Measurements from ENCODE around the gene CAMKK2.
"Not testable (repeated sequence)": the region's sequence is repeated elsewhere in the genome, so short reads cannot be mapped to it uniquely, and the experiment has no call there.

The CAMKK2 gene

DNA sequence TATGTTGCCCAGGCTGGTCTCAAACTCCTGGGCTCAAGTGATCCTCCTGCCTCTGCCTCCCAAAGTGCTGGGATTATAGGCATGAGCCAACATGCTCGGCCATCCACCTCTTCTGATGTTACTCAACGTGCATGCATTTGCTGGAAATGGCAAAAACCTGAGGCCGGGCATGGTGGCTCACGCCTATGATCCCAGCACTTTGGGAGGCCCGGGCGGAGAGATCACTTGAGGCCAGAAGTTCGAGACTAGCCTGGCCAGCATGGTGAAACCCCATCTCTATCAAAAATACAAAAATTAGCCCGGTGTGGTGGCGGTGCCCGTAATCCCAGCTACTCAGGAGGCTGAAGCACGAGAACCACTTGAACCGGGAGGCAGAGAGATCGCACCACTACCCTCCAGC, 1.9 kb upstream of the CAMKK2 start:
- DNase-seq (ENCODE audit: low read depth) = not testable (repeated sequence)

DNA sequence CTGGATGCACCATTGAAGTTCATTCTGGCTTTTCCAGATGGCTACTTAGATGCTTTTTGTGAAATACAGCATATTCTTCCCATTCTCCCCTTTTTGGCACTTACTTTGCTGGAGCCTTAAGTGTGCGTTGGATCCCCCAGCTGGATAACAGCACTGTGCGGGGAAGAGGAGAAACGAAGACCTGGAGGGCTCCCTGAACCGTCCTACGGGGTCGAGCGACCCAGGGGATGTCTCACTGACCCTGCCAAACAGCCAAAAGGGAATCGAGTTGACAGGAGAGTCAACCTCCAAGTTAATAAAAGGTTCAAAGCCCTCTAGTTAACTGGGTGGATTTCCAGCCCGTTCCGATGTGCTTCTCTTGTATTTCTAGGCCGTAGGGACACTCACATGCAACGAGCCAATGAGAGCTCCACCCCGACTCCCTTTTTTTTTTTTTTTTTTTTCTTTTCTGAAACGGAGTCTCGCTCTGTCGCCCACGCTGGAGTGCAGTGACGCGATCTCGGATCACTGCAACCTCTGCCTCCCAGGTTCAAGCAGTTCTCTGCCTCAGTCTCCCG, 1.0 kb upstream of the CAMKK2 start:
- peak; percentile 55 for DNase-seq (ENCODE audit: low read depth)

DNA sequence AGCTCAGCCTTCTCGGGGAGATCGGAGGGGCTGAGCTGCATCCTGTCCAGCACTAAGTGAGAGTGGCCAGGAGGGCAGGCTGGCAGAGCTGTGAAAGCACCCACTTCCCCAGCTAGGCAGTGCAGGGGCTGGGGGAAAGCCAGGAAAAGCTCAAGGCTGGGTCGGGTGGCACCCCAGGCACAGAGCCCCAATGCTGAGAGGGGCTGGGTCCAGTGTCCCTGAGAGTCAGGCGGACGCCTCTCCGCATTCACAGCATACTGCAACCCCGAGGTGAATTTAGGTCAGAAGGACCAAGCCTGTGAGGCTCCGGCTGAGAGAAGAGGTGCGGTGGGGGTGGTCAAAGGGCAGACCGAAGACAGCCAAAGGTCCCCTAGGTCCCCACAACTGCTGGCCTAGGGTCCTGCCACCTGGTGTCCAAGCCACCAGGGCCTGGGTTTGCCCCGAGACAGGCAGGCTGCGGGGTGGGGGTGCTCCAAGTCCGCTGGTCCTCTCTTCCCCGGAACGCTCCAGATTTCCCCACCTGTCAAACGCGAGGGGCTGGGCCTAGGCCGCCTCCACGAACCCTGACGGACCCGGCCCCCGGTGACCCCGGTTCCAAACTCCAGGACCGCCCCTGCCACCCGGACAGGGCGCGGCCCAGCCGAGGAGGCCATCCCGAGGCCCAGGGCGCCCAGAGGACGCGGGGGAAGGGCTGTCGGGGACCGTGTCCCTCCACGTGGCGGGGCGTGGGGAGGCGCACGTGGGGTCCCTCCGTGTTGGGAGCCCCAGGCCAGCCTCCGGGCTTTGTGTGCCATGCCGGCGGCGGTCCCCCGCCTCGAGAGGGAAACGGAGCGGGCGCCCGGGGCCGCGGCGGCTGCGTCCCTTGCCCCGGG, 527 bp downstream of the CAMKK2 start:
- DNase-seq (ENCODE audit: low read depth) = peak; percentile 27

DNA sequence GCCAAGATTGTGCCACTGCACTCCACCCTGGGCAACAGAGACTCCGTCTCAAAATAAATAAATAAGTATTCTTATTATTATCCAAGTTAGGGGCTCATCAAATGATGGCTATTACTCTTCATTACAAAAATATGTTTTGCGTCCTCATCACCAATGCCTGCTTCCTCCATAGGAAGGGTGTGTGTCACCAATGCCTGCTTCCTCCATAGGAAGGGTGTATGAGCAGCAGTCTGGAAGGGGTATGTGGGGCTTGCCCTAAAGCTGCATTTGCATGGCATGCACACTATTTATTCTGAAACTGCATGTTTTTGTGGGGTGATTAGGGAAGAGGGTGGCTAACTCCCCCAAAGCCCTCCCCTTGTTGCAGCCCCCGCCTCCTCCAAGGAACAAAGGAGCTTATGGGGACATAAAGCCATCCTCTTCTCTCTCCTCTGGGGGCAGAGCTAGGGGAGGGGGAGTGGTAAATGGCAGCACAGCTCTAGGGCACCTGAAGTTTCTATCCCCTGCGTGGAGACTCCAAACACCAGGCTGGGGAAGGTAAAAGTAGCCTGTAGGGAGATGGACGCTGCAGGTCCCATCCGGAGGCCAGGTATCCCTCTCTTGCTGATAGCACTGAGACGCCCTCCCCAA, 1.3 kb downstream of the CAMKK2 start:
- DNase-seq (ENCODE audit: low read depth) = no peak

- DNase-seq (ENCODE audit: low read depth) = no peak
Observed at GRCh38 chr12:121294151-121294889, 2.2 kb downstream of the CAMKK2 start.

DNA sequence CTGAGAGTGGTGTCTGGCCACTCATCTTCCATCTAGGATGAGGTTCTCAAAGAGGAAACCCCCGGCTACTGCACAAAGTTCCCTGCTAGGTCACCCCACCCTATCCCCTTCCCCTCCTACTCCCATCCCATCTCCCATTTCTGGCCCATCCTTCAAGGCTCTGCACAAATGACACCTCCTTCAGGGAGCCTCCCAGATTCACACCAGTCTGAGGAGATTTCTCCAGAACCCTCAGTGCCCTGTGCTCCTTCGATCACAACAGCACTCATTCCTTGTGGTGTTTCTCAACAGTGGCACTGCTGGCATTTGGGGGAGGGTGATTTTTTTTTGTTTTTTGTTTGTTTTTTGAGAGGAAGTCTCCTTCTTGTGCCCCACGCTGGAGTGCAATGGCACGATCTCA, 2.9 kb downstream of the CAMKK2 start:
- no peak for DNase-seq (ENCODE audit: low read depth)

GRCh38 chr12:121290410-121290809, 6.1 kb downstream of the CAMKK2 start:
- no peak for DNase-seq (ENCODE audit: low read depth)

DNA sequence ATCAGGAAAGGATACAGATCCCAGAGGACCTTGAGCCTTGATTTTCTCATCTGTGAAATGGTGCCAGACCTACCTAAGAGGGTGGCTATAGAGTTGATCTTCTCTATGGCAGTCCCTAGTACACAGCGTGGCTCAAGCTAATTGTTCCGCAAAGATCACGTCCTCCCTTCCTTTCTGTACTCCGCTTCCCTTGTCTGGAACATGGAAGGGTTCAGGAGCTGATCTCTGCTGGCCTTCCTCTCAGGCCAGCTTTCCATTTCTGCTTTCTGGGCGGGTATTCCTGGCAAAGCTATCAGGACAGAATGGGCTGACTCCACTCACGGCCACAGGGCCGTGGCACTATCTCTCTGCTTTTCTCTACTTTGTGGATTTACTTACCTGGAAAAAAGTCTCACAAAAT, 6.5 kb downstream of the CAMKK2 start:
- DNase-seq (ENCODE audit: low read depth) = no peak

DNA sequence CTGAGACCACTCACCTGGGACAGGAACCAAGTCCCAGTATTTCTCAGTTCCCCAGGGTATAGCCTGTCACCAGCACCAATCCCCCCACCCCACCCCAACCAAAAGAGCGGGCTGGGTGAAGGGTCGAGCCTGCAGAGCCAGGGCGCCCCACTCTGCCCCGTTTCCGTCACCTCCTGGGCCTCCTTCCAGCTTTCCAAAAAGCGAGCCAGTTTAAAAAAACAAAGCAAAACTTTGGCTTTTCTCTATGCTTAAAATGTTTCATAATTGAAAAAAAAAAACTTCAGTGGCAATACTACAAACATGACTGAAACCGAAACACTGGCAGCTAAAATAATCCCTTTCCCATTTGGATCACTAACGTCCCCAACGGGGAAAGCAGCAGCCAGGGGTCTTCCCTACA, 7.5 kb downstream of the CAMKK2 start:
- no peak for DNase-seq (ENCODE audit: low read depth)

GRCh38 chr12:121288158-121288845, 8.2 kb downstream of the CAMKK2 start:
- DNase-seq (ENCODE audit: low read depth) = no peak

GRCh38 chr12:121287267-121287954, 9.1 kb downstream of the CAMKK2 start:
- DNase-seq (ENCODE audit: low read depth) = peak; percentile 34

GRCh38 chr12:121285856-121286255, 10.7 kb downstream of the CAMKK2 start:
- no peak for DNase-seq (ENCODE audit: low read depth)

DNA sequence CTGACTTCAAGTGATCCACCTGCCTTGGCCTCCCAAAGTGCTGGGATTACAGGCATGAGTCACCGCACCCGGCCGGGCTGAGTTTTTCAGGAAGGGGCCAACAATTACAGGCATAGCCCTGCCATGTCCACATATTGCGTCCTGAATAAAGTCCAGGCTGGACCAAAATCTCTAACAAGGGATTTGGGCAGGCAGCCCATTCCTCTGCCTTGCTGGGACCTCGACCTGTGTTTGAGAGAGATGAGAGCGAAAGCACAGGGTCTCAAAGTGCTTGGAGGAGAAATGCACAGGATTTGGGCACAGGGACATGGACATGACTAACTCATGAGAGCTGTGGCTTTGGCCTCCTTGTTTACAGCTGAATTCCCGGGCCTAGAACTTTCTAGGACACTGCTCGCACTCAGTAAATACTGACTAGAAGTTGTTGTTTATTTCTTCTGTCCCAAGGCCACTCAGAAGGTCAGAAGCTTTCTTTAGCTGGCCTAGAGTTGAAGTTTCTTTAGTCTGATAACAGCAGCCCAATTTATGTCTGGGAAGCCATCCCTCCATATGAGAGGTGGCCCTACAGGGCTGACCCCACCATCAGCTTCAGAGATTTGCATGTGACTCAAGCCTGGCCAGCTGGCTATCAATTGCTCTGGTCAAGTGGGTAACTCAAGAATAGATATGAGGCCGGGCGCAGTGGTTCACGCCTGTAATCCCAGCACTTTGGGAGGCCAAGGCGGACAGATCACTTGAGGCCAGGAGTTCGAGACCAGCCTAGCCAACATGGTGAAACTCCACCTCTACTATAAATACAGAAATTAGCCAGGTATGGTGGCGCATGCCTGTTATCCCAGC, 11.7 kb downstream of the CAMKK2 start:
- no peak for DNase-seq (ENCODE audit: low read depth)

GRCh38 chr12:121283841-121284240, 12.7 kb downstream of the CAMKK2 start:
- no peak for DNase-seq (ENCODE audit: low read depth)

- no peak for DNase-seq (ENCODE audit: low read depth)
Observed at GRCh38 chr12:121283388-121283787, 13.1 kb downstream of the CAMKK2 start.

GRCh38 chr12:121282910-121283309, 13.6 kb downstream of the CAMKK2 start:
- DNase-seq (ENCODE audit: low read depth) = not testable (repeated sequence)

GRCh38 chr12:121282072-121282742, 14.3 kb downstream of the CAMKK2 start:
- no peak for DNase-seq (ENCODE audit: low read depth)

DNA sequence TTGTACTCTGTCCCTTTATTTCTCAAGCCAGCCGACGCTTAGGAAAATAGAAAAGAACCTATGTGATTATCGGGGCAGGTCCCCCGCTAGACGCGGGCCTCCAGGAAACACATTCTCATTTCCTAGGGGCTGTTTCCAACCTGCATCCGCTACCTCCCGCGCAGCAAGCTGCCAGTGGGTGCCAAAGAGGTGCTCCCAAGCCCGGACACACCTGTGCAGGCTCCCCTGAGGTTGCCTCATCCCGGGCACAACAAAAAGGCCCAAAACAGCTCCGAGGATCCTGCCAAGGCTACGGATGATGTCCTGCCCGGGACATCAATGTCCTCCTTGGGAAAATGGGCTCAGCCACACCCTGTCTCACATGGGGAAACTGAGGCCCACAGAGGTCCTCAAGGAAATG, 15.4 kb downstream of the CAMKK2 start:
- DNase-seq (ENCODE audit: low read depth) = not testable (repeated sequence)

DNA sequence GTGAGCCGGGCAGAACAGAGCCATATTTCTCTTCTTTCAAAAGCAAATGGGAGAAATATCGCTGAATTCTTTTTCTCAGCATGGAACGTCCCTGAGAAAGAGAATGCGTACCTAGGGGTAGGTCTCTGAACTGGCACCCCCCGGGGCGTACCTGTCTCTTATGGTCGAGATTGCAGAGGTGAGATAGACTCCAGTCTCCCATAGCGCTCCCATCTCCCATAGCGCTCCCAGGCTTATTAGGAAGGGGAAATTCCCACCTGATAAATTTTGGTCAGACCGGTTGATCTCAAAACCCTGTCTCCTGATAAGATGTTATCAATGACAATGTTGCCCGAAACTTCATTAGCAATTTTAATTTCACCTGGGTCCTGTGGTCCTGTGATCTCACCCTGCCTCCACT, 16.0 kb downstream of the CAMKK2 start:
- DNase-seq (ENCODE audit: low read depth) = not testable (repeated sequence)

DNA sequence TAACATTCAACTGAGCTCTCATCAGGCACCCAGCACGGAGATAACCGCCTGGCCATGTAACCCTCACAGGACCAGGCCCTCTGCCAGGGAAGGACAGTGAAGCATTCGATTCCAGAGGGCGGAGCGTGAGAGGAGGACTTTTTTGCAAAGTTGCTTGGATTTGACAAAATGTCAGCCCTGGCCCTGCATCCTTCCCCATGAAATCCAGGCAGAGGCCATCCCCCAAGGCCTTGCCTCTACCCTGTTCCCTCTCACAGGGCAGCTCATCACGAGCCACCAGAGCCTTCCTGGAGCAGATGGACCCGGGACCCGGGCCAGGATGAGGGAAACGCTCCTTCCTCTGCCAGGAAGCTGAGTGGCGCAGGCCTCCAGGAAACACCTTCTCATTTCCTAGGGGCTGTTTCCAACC, 17.0 kb downstream of the CAMKK2 start:
- no peak for DNase-seq (ENCODE audit: low read depth)

Data from EH (cell line).